Esophagus muscularis mucosa (tissue), 3 donors: ENCODE results near the gene GRK5.

Experiments used
- CTCF ChIP-seq, 3 experiments: fragments of 200-600 bp in 2 of 3; fragments of 450-650 bp in 1 of 3; sonication (generic) in 2 of 3; IDR thresholded peaks; one replicate each; pipeline ENCODE4 v1.5.1; 2017 to 2019; ENCODE audit warnings: antibody characterized with exemption in 3 of 3, mild to moderate bottlenecking in 2 of 3, moderate library complexity in 1 of 3
- POLR2A ChIP-seq: fragments of 450-650 bp; IDR thresholded peaks from one replicate; pipeline ENCODE4 v1.6.1; 2017; ENCODE audit warnings: antibody characterized with exemption, moderate library complexity, mild to moderate bottlenecking, low read depth
- POLR2AphosphoS5 ChIP-seq, 2 donors: sonication (generic); formaldehyde crosslinking; IDR thresholded peaks; one replicate each; pipeline ENCODE4 v1.6.1; 2017; ENCODE audit warnings: antibody characterized with exemption in 2 of 2

DNA sequence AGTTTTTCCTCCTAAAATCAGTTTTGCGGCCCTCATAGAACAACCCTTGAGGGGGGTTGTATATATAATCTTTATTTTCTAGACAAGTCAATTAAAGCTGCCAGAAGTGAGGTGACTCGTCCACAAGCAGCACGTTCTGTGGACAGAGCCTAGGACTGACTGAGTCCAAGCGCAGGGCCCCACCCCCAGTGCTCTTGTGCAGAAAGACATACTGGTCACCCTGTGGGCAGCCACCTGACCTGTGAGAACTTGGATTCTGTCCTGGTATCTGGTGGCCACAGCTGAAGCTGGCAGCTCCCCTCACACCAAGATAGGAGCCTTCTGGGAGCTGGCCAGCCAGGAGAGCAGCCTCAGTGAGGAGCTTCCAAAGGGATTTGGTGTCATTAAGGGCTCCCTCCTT lies 89.3 kb downstream of the GRK5 start:
- no peak for TF ChIP-seq CTCF (IDR thresholded peaks at IDR 0.05)
- no peak for TF ChIP-seq POLR2A
- TF ChIP-seq POLR2AphosphoS5 (IDR thresholded peaks at IDR 0.05): no peak
